ENCODE results near the gene VWF. TPM values are rescaled to one million over a fixed set of nuclear protein-coding genes. Genes with fewer than 3 reads are reported as not detected.
"Not testable (repeated sequence)": the region's sequence is repeated elsewhere in the genome, so short reads cannot be mapped to it uniquely, and the experiment has no call there.

The VWF gene
- polyA plus RNA-seq, 1 donor (not counting 4 experiments of a cell fraction or from before 2014, with no cell fraction given): 0.01 TPM

- Histone ChIP-seq H4K20me1 (ENCODE audit: control insufficient read depth, extremely low read depth, insufficient read depth, low read length) (no peaks in the 10 kb centered on the region), H3K27ac (ENCODE audit: control insufficient read depth, insufficient read depth, low read length) (no peak overlapping the region), H3K27me3 (ENCODE audit: control insufficient read depth, extremely low read depth, insufficient read depth, low read length) (no peaks in the 10 kb centered on the region), H3K9me3 (ENCODE audit: control insufficient read depth, low read depth, low read length) (no peaks in the 10 kb centered on the region), H3K4me2 (ENCODE audit: control insufficient read depth, extremely low read depth, insufficient read depth, low read depth, low read length) (no peak overlapping the region), H3K4me3 (ENCODE audit: control insufficient read depth in 2 of 3, extremely low read depth in 1 of 3, insufficient read depth in 2 of 3, low read depth in 1 of 3, low read length in 3 of 3) (no peak overlapping the region), H2AFZ (ENCODE audit: control insufficient read depth, low read length) (no peak overlapping the region), H3K79me2 (ENCODE audit: control insufficient read depth, insufficient read depth, low read length) (no peaks in the 10 kb centered on the region), H3K4me1 (ENCODE audit: control insufficient read depth, extremely low read depth, insufficient read depth, low read length) (no peaks in the 10 kb centered on the region), H3K9ac (ENCODE audit: control insufficient read depth, extremely low read depth, insufficient read depth, low read length) (no peak overlapping the region), H3K36me3 (ENCODE audit: control insufficient read depth in 2 of 2, extremely low read depth in 1 of 2, insufficient read depth in 2 of 2, low read length in 2 of 2) (no peaks in the 10 kb centered on the region), H3K9me1 (ENCODE audit: control insufficient read depth, extremely low read depth, insufficient read depth, low read length) (no peaks in the 10 kb centered on the region)
- dilution Hi-C loops (cut with MboI; ENCODE audit: extremely low pct_ligation_motif_present, low sequenced_read_pairs): no loop called here
- FAIRE-seq: no peak
- no peak for DNase-seq (ENCODE audit: low read depth, low spot score)
- TF ChIP-seq CTCF (optimal IDR thresholded peaks at IDR 0.05 in 1 of 3, IDR thresholded peaks at IDR 0.05 in 1 of 3, conservative IDR thresholded peaks at IDR 0.05 in 1 of 3; ENCODE audit: extremely low read depth in 1 of 3, insufficient read depth in 2 of 3, low read length in 3 of 3) (no peak), EZH2 (IDR thresholded peaks at IDR 0.05; ENCODE audit: low read length) (no peak)
Observed at GRCh38 chr12:6020930-6021329, 103.5 kb downstream of the VWF start.

- H3K4me2 ChIP-seq (ENCODE audit: control insufficient read depth, extremely low read depth, insufficient read depth, low read depth, low read length); H4K20me1 ChIP-seq (ENCODE audit: control insufficient read depth, extremely low read depth, insufficient read depth, low read length); H3K36me3 ChIP-seq (ENCODE audit: control insufficient read depth in 2 of 2, extremely low read depth in 1 of 2, insufficient read depth in 2 of 2, low read length in 2 of 2); H3K9ac ChIP-seq (ENCODE audit: control insufficient read depth, extremely low read depth, insufficient read depth, low read length); H3K4me1 ChIP-seq (ENCODE audit: control insufficient read depth, extremely low read depth, insufficient read depth, low read length); H3K9me1 ChIP-seq (ENCODE audit: control insufficient read depth, extremely low read depth, insufficient read depth, low read length); H3K27ac ChIP-seq (ENCODE audit: control insufficient read depth, insufficient read depth, low read length); FAIRE-seq; H3K79me2 ChIP-seq (ENCODE audit: control insufficient read depth, insufficient read depth, low read length); DNase-seq (ENCODE audit: low read depth, low spot score); H3K27me3 ChIP-seq (ENCODE audit: control insufficient read depth, extremely low read depth, insufficient read depth, low read length); dilution Hi-C loops (cut with MboI; ENCODE audit: extremely low pct_ligation_motif_present, low sequenced_read_pairs); H2AFZ ChIP-seq (ENCODE audit: control insufficient read depth, low read length); H3K4me3 ChIP-seq (ENCODE audit: control insufficient read depth in 2 of 3, extremely low read depth in 1 of 3, insufficient read depth in 2 of 3, low read depth in 1 of 3, low read length in 3 of 3); H3K9me3 ChIP-seq (ENCODE audit: control insufficient read depth, low read depth, low read length): not testable (repeated sequence)
Observed at GRCh38 chr12:6020511-6020910, 104.0 kb downstream of the VWF start.

- H3K9ac ChIP-seq (ENCODE audit: control insufficient read depth, extremely low read depth, insufficient read depth, low read length); H3K27ac ChIP-seq (ENCODE audit: control insufficient read depth, insufficient read depth, low read length); H2AFZ ChIP-seq (ENCODE audit: control insufficient read depth, low read length); H3K79me2 ChIP-seq (ENCODE audit: control insufficient read depth, insufficient read depth, low read length); DNase-seq (ENCODE audit: low read depth, low spot score); H3K9me3 ChIP-seq (ENCODE audit: control insufficient read depth, low read depth, low read length); H3K9me1 ChIP-seq (ENCODE audit: control insufficient read depth, extremely low read depth, insufficient read depth, low read length); H3K27me3 ChIP-seq (ENCODE audit: control insufficient read depth, extremely low read depth, insufficient read depth, low read length); H3K36me3 ChIP-seq (ENCODE audit: control insufficient read depth in 2 of 2, extremely low read depth in 1 of 2, insufficient read depth in 2 of 2, low read length in 2 of 2); H3K4me2 ChIP-seq (ENCODE audit: control insufficient read depth, extremely low read depth, insufficient read depth, low read depth, low read length); FAIRE-seq; H4K20me1 ChIP-seq (ENCODE audit: control insufficient read depth, extremely low read depth, insufficient read depth, low read length); H3K4me1 ChIP-seq (ENCODE audit: control insufficient read depth, extremely low read depth, insufficient read depth, low read length); H3K4me3 ChIP-seq (ENCODE audit: control insufficient read depth in 2 of 3, extremely low read depth in 1 of 3, insufficient read depth in 2 of 3, low read depth in 1 of 3, low read length in 3 of 3); dilution Hi-C loops (cut with MboI; ENCODE audit: extremely low pct_ligation_motif_present, low sequenced_read_pairs): not testable (repeated sequence)
Observed at GRCh38 chr12:6019256-6019655, 105.2 kb downstream of the VWF start.
